GM21390 (cell line): Measurements from ENCODE around the gene EFL1.
"Not testable (repeated sequence)": the region's sequence is repeated elsewhere in the genome, so short reads cannot be mapped to it uniquely, and the experiment has no call there.

Experiments
- ATAC-seq: cut with Tn5 transposase; IDR thresholded peaks from one replicate; pipeline ENCODE4 v1.9.1; 2021; ENCODE audit not compliant: unreplicated experiment

EFL1 gene

GRCh38 chr15:82204575-82204974 lies 58.0 kb downstream of the EFL1 start:
- not testable (repeated sequence) for ATAC-seq

GRCh38 chr15:82197733-82198594 lies 64.6 kb downstream of the EFL1 start:
- peak; percentile 95 for ATAC-seq

- no peak for ATAC-seq
Observed at GRCh38 chr15:82196353-82196752, 66.2 kb downstream of the EFL1 start.

GRCh38 chr15:82195818-82196217 lies 66.7 kb downstream of the EFL1 start:
- ATAC-seq = not testable (repeated sequence)

- ATAC-seq = not testable (repeated sequence)
Observed at GRCh38 chr15:82194488-82194887, 68.0 kb downstream of the EFL1 start.

- not testable (repeated sequence) for ATAC-seq
Observed at GRCh38 chr15:82193435-82193834, 69.1 kb downstream of the EFL1 start.

- not testable (repeated sequence) for ATAC-seq
Observed at GRCh38 chr15:82192394-82192793, 70.1 kb downstream of the EFL1 start.

GRCh38 chr15:82186719-82187406 lies 75.7 kb downstream of the EFL1 start:
- ATAC-seq = peak; percentile 73

GRCh38 chr15:82186161-82186560 lies 76.4 kb downstream of the EFL1 start:
- ATAC-seq = no peak

- no peak for ATAC-seq
Observed at GRCh38 chr15:82184776-82185175, 77.8 kb downstream of the EFL1 start.

GRCh38 chr15:82184355-82184754 lies 78.2 kb downstream of the EFL1 start:
- no peak for ATAC-seq

GRCh38 chr15:82183121-82184031 lies 79.2 kb downstream of the EFL1 start:
- ATAC-seq = no peak

GRCh38 chr15:82181371-82181770 lies 81.2 kb downstream of the EFL1 start:
- no peak for ATAC-seq

- ATAC-seq = no peak
Observed at GRCh38 chr15:82178061-82178460, 84.5 kb downstream of the EFL1 start.

GRCh38 chr15:82177291-82178010 lies 85.1 kb downstream of the EFL1 start:
- no peak for ATAC-seq

- no peak for ATAC-seq
Observed at GRCh38 chr15:82176542-82176941, 86.0 kb downstream of the EFL1 start.

GRCh38 chr15:82174471-82175235 lies 87.9 kb downstream of the EFL1 start:
- ATAC-seq = no peak

- no peak for ATAC-seq
Observed at GRCh38 chr15:82173108-82173507, 89.4 kb downstream of the EFL1 start.

- no peak for ATAC-seq
Observed at GRCh38 chr15:82172506-82172905, 90.0 kb downstream of the EFL1 start.

- ATAC-seq = no peak
Observed at GRCh38 chr15:82168757-82169156, 93.8 kb downstream of the EFL1 start.
